Measurements from ENCODE around the gene FAM228B. TPM values are rescaled to one million over a fixed set of nuclear protein-coding genes. Genes with fewer than 3 reads are reported as not detected.
"Not testable (repeated sequence)": the region's sequence is repeated elsewhere in the genome, so short reads cannot be mapped to it uniquely, and the experiment has no call there.

FAM228B gene
- total and polyA plus RNA-seq, 4 experiments from 2014 or later = 4.5 to 24.4 (median 12.3) TPM

DNA sequence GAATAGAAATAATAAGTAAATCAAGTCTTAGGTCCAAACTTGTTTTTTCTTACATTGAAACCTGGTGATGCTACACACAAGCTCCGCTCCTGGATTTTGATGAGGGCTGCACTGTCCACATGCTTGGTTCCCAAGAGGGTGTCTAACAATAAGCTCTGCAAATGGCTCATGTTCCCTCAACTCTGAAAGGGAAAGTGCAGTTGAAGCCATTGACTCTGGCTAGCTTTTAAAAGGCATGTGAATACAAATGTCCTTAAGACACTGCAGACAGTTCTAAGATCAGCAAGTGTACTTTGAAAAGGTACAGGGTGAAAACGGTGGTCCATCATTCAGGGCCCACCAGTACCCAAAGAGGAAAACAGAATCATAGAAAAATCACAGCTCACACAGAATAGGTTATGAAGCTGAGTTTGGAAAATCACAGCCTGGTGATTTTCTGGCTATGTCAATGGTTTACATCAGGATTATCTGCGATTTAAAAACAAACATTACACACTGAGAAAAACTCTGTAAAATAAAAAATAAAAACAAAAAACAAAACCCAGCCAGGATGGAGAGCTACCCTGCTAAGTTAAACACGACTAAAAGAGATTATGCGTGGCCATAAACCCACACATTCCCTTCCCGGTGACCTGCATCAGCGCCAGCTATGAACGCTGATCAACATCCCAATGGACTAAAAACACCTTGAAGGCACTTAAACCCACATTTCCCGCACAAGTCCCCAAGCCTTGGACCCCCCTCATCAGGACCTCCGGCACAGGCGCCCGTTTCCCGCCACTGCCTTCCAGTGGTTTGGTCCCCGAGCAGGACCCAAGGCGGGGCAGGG, 689 bp upstream of the FAM228B start:
- Histone ChIP-seq H3K9me3 (ENCODE audit: control insufficient read depth in 1 of 2, low read length in 2 of 2) (no peaks in the 10 kb centered on the region), H3K27me3 (ENCODE audit: insufficient read depth, low read length) (no peaks in the 10 kb centered on the region), H3K36me3 (ENCODE audit: insufficient read depth, low read length) (no peaks in the 10 kb centered on the region), H3K4me3 (ENCODE audit: low read length in 2 of 2) (peak overlapping the region in 1 of 2 donors; percentile 48), H3K27ac (ENCODE audit: low read depth, low read length) (peak overlapping the region; percentile 14), H3K4me1 (ENCODE audit: insufficient read depth, low read length) (peaks cover 8% of the 10 kb centered on the region)
- intact Hi-C loops (cut with micrococcal nuclease) = no loop called here
- DNase-seq = peak in 2 of 5 donors; percentile 8 to 12
- POLR2A ChIA-PET (ENCODE audit: partially characterized antibody) = interaction anchor here (2.9 kb wide), 1 partner anchor 46 kb away, joined by 11 read pairs; the partner anchor contains the start of gene SF3B6
- Mint-ChIP-seq H3K36me3 (no peaks in the 10 kb centered on the region), H3K27me3 (no peaks in the 10 kb centered on the region), H3K4me3 (peak overlapping the region; percentile 79 to 90 (median 88)), H3K27ac (peak overlapping the region; percentile 47 to 86 (median 57)), H3K9me3 (no peaks in the 10 kb centered on the region), H3K4me1 (peaks cover 8 to 17% (median 13%) of the 10 kb centered on the region in 4 donors)
- CTCF ChIA-PET (ENCODE audit: partially characterized antibody) = interaction anchor here (0.8 to 0.9 kb wide), 3 partner anchors 19 to 38 kb away, joined by 3 to 4 read pairs (median 3); partner anchors contain the start of gene TP53I3

DNA sequence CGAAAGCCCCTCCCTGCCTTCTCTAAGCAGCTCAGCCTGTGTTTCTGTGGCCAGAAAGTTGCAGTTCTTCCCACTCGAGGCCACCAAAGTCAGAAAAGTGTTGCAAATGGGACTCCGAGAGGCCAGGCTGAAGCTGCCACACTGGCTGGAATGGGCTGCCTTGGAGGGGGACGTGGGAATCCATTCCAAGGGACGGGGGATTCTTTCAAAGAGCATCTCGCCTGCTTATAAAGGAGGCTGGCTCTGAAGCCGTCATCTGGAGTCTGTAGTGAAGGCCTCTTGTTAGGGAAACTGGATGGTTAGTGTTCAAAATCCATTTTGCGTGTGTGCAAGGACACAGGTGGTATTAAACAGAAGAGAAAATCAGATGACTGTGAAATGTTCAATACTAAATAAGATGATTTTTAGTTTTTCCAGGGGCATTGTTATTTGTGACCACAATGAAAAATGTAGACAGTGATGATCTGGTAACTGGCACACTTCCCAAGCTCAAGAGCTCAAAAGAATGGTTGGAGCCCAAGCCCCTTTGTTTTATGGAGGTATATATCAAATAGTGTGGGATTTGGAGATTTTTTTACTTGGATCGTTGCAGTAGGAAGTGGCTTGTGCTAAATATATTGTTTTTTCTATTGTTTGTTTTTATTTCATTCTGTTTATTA, 782 bp downstream of the FAM228B start:
- Mint-ChIP-seq H3K9me3 (no peaks in the 10 kb centered on the region), H3K36me3 (peaks cover 0 to 3% of the 10 kb centered on the region in 2 donors), H3K4me3 (peak overlapping the region; percentile 77 to 84 (median 79)), H3K27ac (peak overlapping the region; percentile 48 to 78 (median 72)), H3K27me3 (no peaks in the 10 kb centered on the region), H3K4me1 (peaks cover 8 to 17% (median 13%) of the 10 kb centered on the region in 4 donors)
- ChIA-PET CTCF (ENCODE audit: partially characterized antibody) (interaction anchor here (1.1 kb wide), 1 partner anchor 40 kb away, joined by 4 read pairs; the partner anchor contains the start of gene TP53I3), POLR2A (ENCODE audit: partially characterized antibody) (interaction anchor here (2.9 kb wide), 1 partner anchor 47 kb away, joined by 11 read pairs; the partner anchor contains the start of gene SF3B6)
- no peaks in the 10 kb centered on the region for H3K36me3 ChIP-seq (ENCODE audit: insufficient read depth, low read length)
- peaks cover 8% of the 10 kb centered on the region for H3K4me1 ChIP-seq (ENCODE audit: insufficient read depth, low read length)
- H3K27me3 ChIP-seq (ENCODE audit: insufficient read depth, low read length) = no peaks in the 10 kb centered on the region
- H3K27ac ChIP-seq (ENCODE audit: low read depth, low read length) = peak overlapping the region; percentile 17
- intact Hi-C loops (cut with micrococcal nuclease) = no loop called here
- no peak for DNase-seq
- peak overlapping the region in 1 of 2 donors; percentile 48 for H3K4me3 ChIP-seq (ENCODE audit: low read length in 2 of 2)
- no peaks in the 10 kb centered on the region for H3K9me3 ChIP-seq (ENCODE audit: control insufficient read depth in 1 of 2, low read length in 2 of 2)

DNA sequence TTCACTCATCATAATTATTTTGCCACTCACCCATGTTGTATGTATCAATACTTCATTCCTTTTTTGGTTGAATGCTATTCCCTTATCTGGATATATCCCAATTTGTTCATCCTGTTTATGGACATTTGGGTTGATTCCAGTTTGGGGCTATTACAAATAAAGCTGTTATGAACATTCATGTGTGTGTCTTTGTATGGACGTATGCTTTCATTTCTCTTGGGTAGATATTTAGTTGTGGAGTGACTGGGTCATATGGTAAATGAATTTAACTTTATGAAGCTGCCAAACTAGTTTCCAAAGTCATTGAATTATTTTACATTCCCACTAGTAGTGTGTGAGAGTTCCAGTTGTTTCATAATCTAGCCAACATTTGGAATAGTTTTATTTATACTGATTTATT, 2.7 kb downstream of the FAM228B start:
- H3K9me3 ChIP-seq (ENCODE audit: control insufficient read depth in 1 of 2, low read length in 2 of 2) = no peaks in the 10 kb centered on the region
- CTCF ChIA-PET (ENCODE audit: partially characterized antibody) = no interaction called here
- H3K4me3 ChIP-seq (ENCODE audit: low read length in 2 of 2) = no peak overlapping the region
- intact Hi-C loops (cut with micrococcal nuclease) = no loop called here
- no peak overlapping the region for H3K27ac ChIP-seq (ENCODE audit: low read depth, low read length)
- Mint-ChIP-seq H3K9me3 (no peaks in the 10 kb centered on the region), H3K36me3 (peaks cover 0 to 3% of the 10 kb centered on the region in 2 donors), H3K4me1 (peaks cover 7 to 17% (median 13%) of the 10 kb centered on the region in 4 donors), H3K27me3 (no peaks in the 10 kb centered on the region), H3K27ac (no peak overlapping the region), H3K4me3 (peak overlapping the region in 2 of 8 donors; percentile 28 to 40)
- H3K36me3 ChIP-seq (ENCODE audit: insufficient read depth, low read length) = no peaks in the 10 kb centered on the region
- H3K27me3 ChIP-seq (ENCODE audit: insufficient read depth, low read length) = no peaks in the 10 kb centered on the region
- no peak for DNase-seq
- POLR2A ChIA-PET (ENCODE audit: partially characterized antibody) = no interaction called here
- H3K4me1 ChIP-seq (ENCODE audit: insufficient read depth, low read length) = peaks cover 8% of the 10 kb centered on the region

DNA sequence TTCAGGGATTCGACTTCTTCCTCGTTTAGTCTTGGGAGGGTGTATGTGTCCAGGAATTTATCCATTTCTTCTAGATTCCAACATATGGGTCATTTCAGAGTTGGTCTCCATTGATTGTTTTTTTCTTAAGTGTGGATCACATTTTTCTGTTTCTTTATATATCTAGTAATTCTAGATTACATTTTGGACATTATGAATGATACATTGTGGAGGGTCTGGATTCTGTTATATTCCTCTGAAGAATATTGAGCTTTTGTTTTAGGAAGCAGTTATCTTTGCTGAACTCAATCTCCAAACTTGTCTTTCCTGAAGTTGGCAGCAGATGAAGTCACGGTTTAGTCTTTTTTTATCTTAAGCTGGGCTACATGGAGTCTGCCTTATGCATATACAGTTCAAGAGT, 9.3 kb downstream of the FAM228B start:
- peaks cover 10 to 21% of the 10 kb centered on the region in 2 donors for H3K36me3 Mint-ChIP-seq
- H3K36me3 ChIP-seq (ENCODE audit: insufficient read depth, low read length) = no peaks in the 10 kb centered on the region

DNA sequence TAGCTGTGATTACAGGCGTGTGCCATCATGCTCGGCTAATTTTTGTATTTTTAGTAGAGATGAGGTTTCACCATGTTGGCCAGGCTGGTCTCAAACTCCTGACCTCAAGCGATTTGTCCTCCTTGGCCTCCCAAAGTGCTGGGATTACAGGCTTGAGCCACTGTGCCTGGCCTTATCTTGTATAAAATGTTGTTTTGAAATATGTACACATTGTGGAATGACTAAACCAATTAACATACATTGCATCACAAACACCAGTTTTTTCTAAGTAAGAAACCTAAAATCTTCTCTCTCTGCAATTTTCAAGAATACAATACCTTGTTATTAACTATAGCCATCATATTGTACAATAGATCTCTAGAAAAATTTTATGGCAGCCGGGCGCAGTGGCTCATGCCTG, 17.0 kb downstream of the FAM228B start:
- POLR2A ChIA-PET (ENCODE audit: partially characterized antibody); H3K27ac Mint-ChIP-seq: not testable (repeated sequence)

More for the DNA sequence above, 9.3 kb downstream of the FAM228B start:
- peaks cover 0 to 1% (median 0%) of the 10 kb centered on the region in 4 donors for H3K4me1 Mint-ChIP-seq
- H3K27me3 Mint-ChIP-seq = no peaks in the 10 kb centered on the region
- intact Hi-C loops (cut with micrococcal nuclease) = no loop called here
- peaks cover 0 to 21% (median 15%) of the 10 kb centered on the region in 8 donors for H3K9me3 Mint-ChIP-seq
- DNase-seq = no peak
- POLR2A ChIA-PET (ENCODE audit: partially characterized antibody) = no interaction called here
- no peak overlapping the region for H3K4me3 Mint-ChIP-seq
- H3K27ac Mint-ChIP-seq = no peak overlapping the region
- no peak overlapping the region for H3K4me3 ChIP-seq (ENCODE audit: low read length in 2 of 2)
- H3K9me3 ChIP-seq (ENCODE audit: control insufficient read depth in 1 of 2, low read length in 2 of 2) = no peaks in the 10 kb centered on the region
- CTCF ChIA-PET (ENCODE audit: partially characterized antibody) = interaction anchor here (0.6 kb wide), 1 partner anchor 83 kb away, joined by 3 read pairs; no protein-coding TSS in a partner anchor
- no peaks in the 10 kb centered on the region for H3K27me3 ChIP-seq (ENCODE audit: insufficient read depth, low read length)
- H3K4me1 ChIP-seq (ENCODE audit: insufficient read depth, low read length) = no peaks in the 10 kb centered on the region
- no peak overlapping the region for H3K27ac ChIP-seq (ENCODE audit: low read depth, low read length)

DNA sequence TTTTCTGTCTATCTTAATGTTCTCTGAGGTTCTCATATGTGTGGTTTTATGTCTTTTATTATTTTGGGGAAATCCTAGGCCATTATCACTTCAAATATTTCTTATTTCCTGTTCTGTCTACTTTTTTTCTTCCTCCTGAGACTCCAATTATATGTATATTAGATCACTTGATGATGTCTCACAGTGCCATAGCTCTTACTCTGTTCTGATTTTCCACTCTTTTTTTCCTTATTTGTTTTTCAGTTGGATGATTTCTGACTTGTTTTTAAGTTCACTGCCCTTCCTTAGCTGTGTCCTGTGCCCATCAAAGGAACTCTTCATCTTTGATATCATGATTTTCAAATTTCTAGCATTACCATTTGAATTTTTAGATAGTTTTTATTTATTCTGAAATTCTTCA, 24.1 kb downstream of the FAM228B start:
- no peaks in the 10 kb centered on the region for H3K27me3 ChIP-seq (ENCODE audit: insufficient read depth, low read length)
- Mint-ChIP-seq H3K27me3 (no peaks in the 10 kb centered on the region), H3K9me3 (peaks cover 7 to 31% (median 18%) of the 10 kb centered on the region in 8 donors), H3K27ac (no peak overlapping the region), H3K4me3 (no peak overlapping the region), H3K36me3 (peaks cover 35 to 52% of the 10 kb centered on the region in 2 donors), H3K4me1 (no peaks in the 10 kb centered on the region)
- intact Hi-C loops (cut with micrococcal nuclease) = no loop called here
- H3K4me3 ChIP-seq (ENCODE audit: low read length in 2 of 2) = no peak overlapping the region
- peaks cover 0 to 10% of the 10 kb centered on the region in 2 donors for H3K9me3 ChIP-seq (ENCODE audit: control insufficient read depth in 1 of 2, low read length in 2 of 2)
- POLR2A ChIA-PET (ENCODE audit: partially characterized antibody) = no interaction called here
- CTCF ChIA-PET (ENCODE audit: partially characterized antibody) = no interaction called here
- H3K4me1 ChIP-seq (ENCODE audit: insufficient read depth, low read length) = no peaks in the 10 kb centered on the region
- H3K27ac ChIP-seq (ENCODE audit: low read depth, low read length) = no peak overlapping the region
- no peaks in the 10 kb centered on the region for H3K36me3 ChIP-seq (ENCODE audit: insufficient read depth, low read length)
- no peak for DNase-seq

More for the DNA sequence above, 17.0 kb downstream of the FAM228B start:
- CTCF ChIA-PET (ENCODE audit: partially characterized antibody); H3K9me3 Mint-ChIP-seq; H3K36me3 ChIP-seq (ENCODE audit: insufficient read depth, low read length); H3K27ac ChIP-seq (ENCODE audit: low read depth, low read length); DNase-seq; H3K4me3 Mint-ChIP-seq; H3K4me3 ChIP-seq (ENCODE audit: low read length in 2 of 2); H3K27me3 ChIP-seq (ENCODE audit: insufficient read depth, low read length); H3K9me3 ChIP-seq (ENCODE audit: control insufficient read depth in 1 of 2, low read length in 2 of 2); H3K4me1 ChIP-seq (ENCODE audit: insufficient read depth, low read length); intact Hi-C loops (cut with micrococcal nuclease); H3K27me3 Mint-ChIP-seq; H3K4me1 Mint-ChIP-seq: not testable (repeated sequence)
- peaks cover 6 to 20% of the 10 kb centered on the region in 2 donors for H3K36me3 Mint-ChIP-seq

Data from CD4-positive, alpha-beta memory T cell (primary cell).